GM18907 (cell line): ENCODE measurements around the gene TCOF1.
A peak's percentile ranks its signal among the peaks of the same experiment; 100 is the strongest.

Experiments used
- ATAC-seq: cut with Tn5 transposase; IDR thresholded peaks from one replicate; pipeline ENCODE4 v1.9.1; 2021; ENCODE audit warnings: mild to moderate bottlenecking, moderate library complexity; ENCODE audit not compliant: unreplicated experiment

TCOF1 gene

GRCh38 chr5:150349681-150350275 is 7.7 kb upstream of the TCOF1 start:
- no peak for ATAC-seq

GRCh38 chr5:150350524-150351344 is 6.8 kb upstream of the TCOF1 start:
- peak; percentile 86 for ATAC-seq

GRCh38 chr5:150352244-150353031 is 5.1 kb upstream of the TCOF1 start:
- no peak for ATAC-seq

- no peak for ATAC-seq
Measured at GRCh38 chr5:150353032-150353675, 4.3 kb upstream of the TCOF1 start.

- ATAC-seq: no peak
Measured at GRCh38 chr5:150355791-150356190, 1.7 kb upstream of the TCOF1 start.

- no peak for ATAC-seq
Measured at GRCh38 chr5:150356575-150357294, 762 bp upstream of the TCOF1 start.

GRCh38 chr5:150358261-150359095 is 981 bp downstream of the TCOF1 start:
- ATAC-seq: no peak

- no peak for ATAC-seq
Measured at GRCh38 chr5:150361301-150361700, 3.8 kb downstream of the TCOF1 start.

- ATAC-seq: no peak
Measured at GRCh38 chr5:150363185-150363584, 5.7 kb downstream of the TCOF1 start.

GRCh38 chr5:150364004-150364403 is 6.5 kb downstream of the TCOF1 start:
- ATAC-seq: no peak

- no peak for ATAC-seq
Measured at GRCh38 chr5:150368526-150368925, 11.0 kb downstream of the TCOF1 start.

- no peak for ATAC-seq
Measured at GRCh38 chr5:150372639-150373038, 15.1 kb downstream of the TCOF1 start.

- ATAC-seq: no peak
Measured at GRCh38 chr5:150374651-150375050, 17.2 kb downstream of the TCOF1 start.

GRCh38 chr5:150376799-150377771 is 19.6 kb downstream of the TCOF1 start:
- ATAC-seq: no peak

- ATAC-seq: no peak
Measured at GRCh38 chr5:150377964-150378694, 20.6 kb downstream of the TCOF1 start.

- ATAC-seq: no peak
Measured at GRCh38 chr5:150384701-150385100, 27.2 kb downstream of the TCOF1 start.

GRCh38 chr5:150386024-150386855 is 28.7 kb downstream of the TCOF1 start:
- no peak for ATAC-seq
